CD14-positive monocyte (primary cell): ENCODE measurements around the gene PRDX4. TPM values are rescaled to one million over a fixed set of nuclear protein-coding genes. Genes with fewer than 3 reads are reported as not detected.
A peak's percentile ranks its signal among the peaks of the same experiment; 100 is the strongest.

Source experiments
- DNase-seq, 3 donors: peaks; one replicate each; pipeline ENCODE4 v3.0.0-alpha.2; 2011 to 2022
- H2AFZ ChIP-seq: 2 replicates; pipeline ENCODE4 v1.6.0; 2012; ENCODE audit warnings: mild to moderate bottlenecking, low read depth, low read length, inconsistent platforms; ENCODE audit not compliant: insufficient read depth, poor library complexity, severe bottlenecking
- H3K27ac ChIP-seq, 2 donors: 1 replicate in 1 of 2; 2 replicates in 1 of 2; pipeline ENCODE4 v1.5.1; 2012 to 2013; ENCODE audit warnings: low read length in 2 of 2, control low read depth in 1 of 2, inconsistent platforms in 1 of 2, low read depth in 1 of 2, mild to moderate bottlenecking in 1 of 2
- H3K27me3 ChIP-seq, 2 donors: one replicate each; pipeline versions ENCODE4 v1.6.0 to v1.6.1; 2011 to 2013; ENCODE audit warnings: low read length in 2 of 2; ENCODE audit not compliant: control insufficient read depth in 2 of 2, insufficient read depth in 2 of 2
- H3K36me3 ChIP-seq, 2 donors: replicated peaks in 1 of 2; 1 replicate in 1 of 2; 2 replicates in 1 of 2; pipeline versions ENCODE4 v1.5.1 to v1.6.1; 2012 to 2013; ENCODE audit warnings: low read length in 2 of 2, control low read depth in 1 of 2, inconsistent platforms in 1 of 2, mild to moderate bottlenecking in 1 of 2; ENCODE audit not compliant: insufficient read depth in 2 of 2, control insufficient read depth in 1 of 2
- H3K4me1 ChIP-seq, 2 donors: 1 replicate in 1 of 2; 2 replicates in 1 of 2; pipeline versions ENCODE4 v1.5.1 to v1.6.1; 2012 to 2013; ENCODE audit warnings: low read length in 2 of 2, control low read depth in 1 of 2, inconsistent platforms in 1 of 2, mild to moderate bottlenecking in 1 of 2, moderate library complexity in 1 of 2; ENCODE audit not compliant: insufficient read depth in 2 of 2, control insufficient read depth in 1 of 2
- H3K4me2 ChIP-seq: replicated peaks from 2 replicates; pipeline ENCODE3; 2012; ENCODE audit warnings: low read length, moderate library complexity, mild to moderate bottlenecking; ENCODE audit not compliant: poor library complexity, severe bottlenecking; ENCODE audit errors: extremely low read depth
- H3K4me3 ChIP-seq, 3 experiments: fragments of 200-600 bp in 1 of 3; sonication (generic) in 1 of 3; replicated peaks in 1 of 3; 1 replicate in 2 of 3; 2 replicates in 1 of 3; pipeline ENCODE4 v1.5.1; 2011 to 2013; ENCODE audit warnings: low read length in 3 of 3, mild to moderate bottlenecking in 3 of 3, control low read depth in 2 of 3, low read depth in 2 of 3, inconsistent platforms in 1 of 3, moderate library complexity in 1 of 3
- H3K79me2 ChIP-seq: 2 replicates; pipeline ENCODE4 v1.6.0; 2012; ENCODE audit warnings: mild to moderate bottlenecking, control low read depth, inconsistent platforms, low read length, moderate library complexity; ENCODE audit not compliant: insufficient read depth
- H3K9ac ChIP-seq: 2 replicates; pipeline ENCODE4 v1.6.0; 2017; ENCODE audit warnings: low read length, mild to moderate bottlenecking; ENCODE audit not compliant: insufficient read depth, poor library complexity, severe bottlenecking
- H3K9me3 ChIP-seq, 2 donors: replicated peaks in 1 of 2; 1 replicate in 1 of 2; 2 replicates in 1 of 2; pipeline versions ENCODE4 v1.5.1 to v1.6.1; 2012 to 2013; ENCODE audit warnings: low read length in 2 of 2, control low read depth in 1 of 2; ENCODE audit not compliant: control insufficient read depth in 1 of 2, insufficient read depth in 1 of 2
- H4K20me1 ChIP-seq: 2 replicates; pipeline ENCODE4 v1.6.0; 2012; ENCODE audit warnings: mild to moderate bottlenecking, low read length, control low read depth, moderate library complexity; ENCODE audit not compliant: insufficient read depth
- H3K27ac Mint-ChIP-seq, 7 donors: one replicate each; pipeline ENCODE4 v1.8.0; 2020; ENCODE audit warnings: mild to moderate bottlenecking in 7 of 7, mixed read lengths in 7 of 7, moderate library complexity in 6 of 7, inconsistent platforms in 2 of 7
- H3K27me3 Mint-ChIP-seq, 3 donors: one replicate each; pipeline ENCODE4 v1.8.0; 2021 to 2022; ENCODE audit warnings: low read depth in 3 of 3, mild to moderate bottlenecking in 3 of 3, mixed read lengths in 3 of 3, moderate library complexity in 3 of 3, inconsistent platforms in 1 of 3
- H3K36me3 Mint-ChIP-seq, 2 donors: one replicate each; pipeline ENCODE4 v1.8.0; 2020; ENCODE audit warnings: mixed read lengths in 2 of 2, inconsistent platforms in 1 of 2, mild to moderate bottlenecking in 1 of 2
- H3K4me1 Mint-ChIP-seq: one replicate; pipeline ENCODE4 v1.8.0; 2020; ENCODE audit warnings: mild to moderate bottlenecking, mixed read lengths
- H3K4me3 Mint-ChIP-seq, 2 donors: one replicate each; pipeline ENCODE4 v1.8.0; 2020; ENCODE audit warnings: mild to moderate bottlenecking in 2 of 2, mixed read lengths in 2 of 2, moderate library complexity in 1 of 2
- H3K9me3 Mint-ChIP-seq, 7 donors: one replicate each; pipeline ENCODE4 v1.8.0; 2020 to 2022; ENCODE audit warnings: mixed read lengths in 7 of 7, mild to moderate bottlenecking in 6 of 7, moderate library complexity in 6 of 7, inconsistent platforms in 2 of 7
- WGBS: methylation state at CpG from one replicate; pipeline ENCODE4 v1.1.5; 2013; ENCODE audit warnings: missing lambda C conversion rate; ENCODE audit not compliant: insufficient coverage; 5-methylcytosine and 5-hydroxymethylcytosine counted together
- intact Hi-C, 2 donors: fragments of 100-400 bp; cut with micrococcal nuclease; formaldehyde crosslinking; loops; one replicate each; pipeline versions ENCODE4 v1.15.0 to v1.15.1; 2023
- polyA plus RNA-seq, 3 donors: library from polyadenylated mRNA; depleted of rRNA in 1 of 3; unstranded in 2 of 3; stranded (reverse) in 1 of 3; fragments of 300-500 nt in 2 of 3; fragments of >200 nt in 1 of 3; fragmentation: Illumina TruSeq in 2 of 3; gene quantifications; 1 replicate in 2 of 3; 2 replicates in 1 of 3; pipeline ENCODE4 v1.2.3, GENCODE V29; 2012 to 2021
- TF ChIP-seq, protein P1 (sequence below): fragments of 200-600 bp; IDR thresholded peaks from one replicate; pipeline ENCODE4 v1.8.0; 2022; ENCODE audit warnings: antibody characterized with exemption, mild to moderate bottlenecking

PRDX4 gene
- polyA plus RNA-seq, 3 donors, result 12.8 to 76.2 (median 60.6) TPM

DNA sequence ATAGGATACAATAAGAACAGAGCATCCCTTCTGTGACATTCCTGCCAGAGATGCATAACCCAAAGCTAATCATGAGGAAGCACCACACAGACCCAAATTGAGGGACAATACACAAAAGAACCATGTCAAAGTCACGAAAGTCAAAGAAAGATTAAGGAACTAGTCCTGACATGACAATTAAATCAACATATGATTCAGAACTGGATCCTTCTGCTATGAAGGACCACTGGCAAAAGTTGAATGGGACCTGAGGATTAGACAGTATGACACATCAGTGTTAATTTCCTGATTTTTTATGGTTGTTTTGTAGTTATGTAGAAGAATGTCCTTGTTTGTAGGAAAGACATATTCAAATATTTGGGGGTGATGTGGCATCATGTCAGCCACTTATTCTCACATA is 61.9 kb downstream of the PRDX4 start:
- H4K20me1 ChIP-seq, result no peaks in the 10 kb centered on the region
- H3K9ac ChIP-seq, result no peak overlapping the region
- DNase-seq, result peak in 2 of 3 donors; percentile 9 to 32
- peaks cover 26 to 42% of the 10 kb centered on the region in 2 donors for H3K36me3 ChIP-seq
- no peak overlapping the region for H3K4me2 ChIP-seq
- intact Hi-C loops, result no loop called here
- Mint-ChIP-seq H3K4me3 (no peak overlapping the region), H3K36me3 (peaks cover 39 to 53% of the 10 kb centered on the region in 2 donors), H3K4me1 (peaks cover 29% of the 10 kb centered on the region), H3K27me3 (peaks cover 0 to 13% (median 0%) of the 10 kb centered on the region in 3 donors), H3K27ac (peak overlapping the region in 2 of 7 donors; percentile 37 to 40), H3K9me3 (peaks cover 0 to 4% (median 0%) of the 10 kb centered on the region in 7 donors)
- H3K79me2 ChIP-seq, result peaks cover 4% of the 10 kb centered on the region
- no peak overlapping the region for H2AFZ ChIP-seq
- H3K9me3 ChIP-seq, result no peaks in the 10 kb centered on the region
- H3K27me3 ChIP-seq, result no peaks in the 10 kb centered on the region
- no peak overlapping the region for H3K4me3 ChIP-seq
- TF ChIP-seq, protein P1, sequence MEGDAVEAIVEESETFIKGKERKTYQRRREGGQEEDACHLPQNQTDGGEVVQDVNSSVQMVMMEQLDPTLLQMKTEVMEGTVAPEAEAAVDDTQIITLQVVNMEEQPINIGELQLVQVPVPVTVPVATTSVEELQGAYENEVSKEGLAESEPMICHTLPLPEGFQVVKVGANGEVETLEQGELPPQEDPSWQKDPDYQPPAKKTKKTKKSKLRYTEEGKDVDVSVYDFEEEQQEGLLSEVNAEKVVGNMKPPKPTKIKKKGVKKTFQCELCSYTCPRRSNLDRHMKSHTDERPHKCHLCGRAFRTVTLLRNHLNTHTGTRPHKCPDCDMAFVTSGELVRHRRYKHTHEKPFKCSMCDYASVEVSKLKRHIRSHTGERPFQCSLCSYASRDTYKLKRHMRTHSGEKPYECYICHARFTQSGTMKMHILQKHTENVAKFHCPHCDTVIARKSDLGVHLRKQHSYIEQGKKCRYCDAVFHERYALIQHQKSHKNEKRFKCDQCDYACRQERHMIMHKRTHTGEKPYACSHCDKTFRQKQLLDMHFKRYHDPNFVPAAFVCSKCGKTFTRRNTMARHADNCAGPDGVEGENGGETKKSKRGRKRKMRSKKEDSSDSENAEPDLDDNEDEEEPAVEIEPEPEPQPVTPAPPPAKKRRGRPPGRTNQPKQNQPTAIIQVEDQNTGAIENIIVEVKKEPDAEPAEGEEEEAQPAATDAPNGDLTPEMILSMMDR, result no peak
- H3K27ac ChIP-seq, result no peak overlapping the region
- H3K4me1 ChIP-seq, result peaks cover 25 to 31% of the 10 kb centered on the region in 2 donors
- WGBS, result no CpG with 5 or more reads among the region's 1 CpG

DNA sequence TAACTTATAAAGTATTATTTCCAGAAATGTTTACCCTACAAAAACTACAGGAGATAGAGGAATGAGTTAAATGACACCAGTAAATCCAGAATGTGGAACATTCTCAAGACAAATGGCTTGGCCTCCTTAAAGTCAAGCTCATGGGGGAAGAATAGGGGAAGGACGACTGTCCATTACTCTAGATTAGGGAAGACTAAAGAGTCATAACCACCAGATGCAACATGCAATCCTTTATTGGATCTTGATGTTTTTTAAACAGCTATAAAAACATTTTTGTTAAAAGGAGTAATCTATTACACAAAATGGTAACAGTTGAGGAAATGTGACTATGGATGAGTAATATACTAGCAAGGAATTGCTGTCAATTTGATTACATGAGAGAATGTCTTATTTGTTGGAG is 64.7 kb downstream of the PRDX4 start:
- Mint-ChIP-seq H3K4me1 (peaks cover 27% of the 10 kb centered on the region), H3K27me3 (peaks cover 0 to 7% (median 0%) of the 10 kb centered on the region in 3 donors), H3K9me3 (peaks cover 0 to 2% (median 0%) of the 10 kb centered on the region in 7 donors), H3K36me3 (peaks cover 40 to 42% of the 10 kb centered on the region in 2 donors), H3K27ac (peak overlapping the region in 6 of 7 donors; percentile 26 to 97 (median 86)), H3K4me3 (no peak overlapping the region)
- no CpG with 5 or more reads among the region's 1 CpG for WGBS
- no peak overlapping the region for H2AFZ ChIP-seq
- no peaks in the 10 kb centered on the region for H4K20me1 ChIP-seq
- H3K4me3 ChIP-seq, result no peak overlapping the region
- no peak overlapping the region for H3K4me2 ChIP-seq
- H3K27ac ChIP-seq, result peak overlapping the region in 1 of 2 donors; percentile 81
- peaks cover 17 to 23% of the 10 kb centered on the region in 2 donors for H3K4me1 ChIP-seq
- peak; percentile 17 to 31 (median 19) for DNase-seq
- no peak overlapping the region for H3K9ac ChIP-seq
- TF ChIP-seq, protein P1, result no peak
- H3K36me3 ChIP-seq, result peaks cover 24 to 38% of the 10 kb centered on the region in 2 donors
- H3K79me2 ChIP-seq, result peaks cover 25% of the 10 kb centered on the region
- H3K9me3 ChIP-seq, result no peaks in the 10 kb centered on the region
- intact Hi-C loops, result loop anchor here in 1 of 2 donors (2.0 kb wide), 1 partner anchor 51 kb away; the partner anchor contains the start of gene SAT1
- H3K27me3 ChIP-seq, result no peaks in the 10 kb centered on the region
